Measurements from ENCODE around the gene MAP3K5.

GRCh38 chr6:136780972-136781371 is 11.3 kb downstream of the MAP3K5 start:
- no peak for TF ChIP-seq POLR2A (IDR thresholded peaks at IDR 0.05)
- TF ChIP-seq EP300 (IDR thresholded peaks at IDR 0.05; ENCODE audit: low read depth): no peak
